Activated CD4-positive, alpha-beta T cell treated with anti-CD3 and anti-CD28 coated beads, Interleukin-10, Interleukin-2, amounts not matched to agents 100 ng/mL and 50 ng/mL, durations not matched to agents 16 hours and 8 hours (primary cell): ENCODE measurements around the gene CDCA8.
"Not testable (repeated sequence)": the region's sequence is repeated elsewhere in the genome, so short reads cannot be mapped to it uniquely, and the experiment has no call there.

Source experiments
- DNase-seq: peaks from one replicate; pipeline ENCODE4 v3.0.0-alpha.2; 2020

Gene CDCA8

GRCh38 chr1:37718901-37719571 lies 26.7 kb downstream of the CDCA8 start:
- DNase-seq = no peak

GRCh38 chr1:37719572-37720195 lies 27.4 kb downstream of the CDCA8 start:
- DNase-seq = no peak

GRCh38 chr1:37720231-37721130 lies 28.2 kb downstream of the CDCA8 start:
- DNase-seq = no peak

- DNase-seq = no peak
These were observed 29.2 kb downstream of the CDCA8 start for GRCh38 chr1:37721565-37721964.

GRCh38 chr1:37722181-37723071 lies 30.1 kb downstream of the CDCA8 start:
- DNase-seq = no peak

- DNase-seq = no peak
These were observed 30.7 kb downstream of the CDCA8 start for GRCh38 chr1:37723072-37723389.

- no peak for DNase-seq
These were observed 31.2 kb downstream of the CDCA8 start for GRCh38 chr1:37723390-37724078.

- DNase-seq = no peak
These were observed 32.3 kb downstream of the CDCA8 start for GRCh38 chr1:37724575-37724974.

- no peak for DNase-seq
These were observed 33.7 kb downstream of the CDCA8 start for GRCh38 chr1:37725851-37726613.

- DNase-seq = no peak
These were observed 34.7 kb downstream of the CDCA8 start for GRCh38 chr1:37726751-37727585.

GRCh38 chr1:37728416-37728815 lies 36.1 kb downstream of the CDCA8 start:
- no peak for DNase-seq

GRCh38 chr1:37730376-37730775 lies 38.1 kb downstream of the CDCA8 start:
- no peak for DNase-seq

GRCh38 chr1:37731312-37732019 lies 39.1 kb downstream of the CDCA8 start:
- no peak for DNase-seq

GRCh38 chr1:37732111-37732780 lies 39.9 kb downstream of the CDCA8 start:
- DNase-seq = no peak

- no peak for DNase-seq
These were observed 42.6 kb downstream of the CDCA8 start for GRCh38 chr1:37734629-37735591.

GRCh38 chr1:37737975-37738374 lies 45.7 kb downstream of the CDCA8 start:
- DNase-seq = not testable (repeated sequence)

- not testable (repeated sequence) for DNase-seq
These were observed 46.3 kb downstream of the CDCA8 start for GRCh38 chr1:37738619-37739018.

GRCh38 chr1:37739222-37739621 lies 46.9 kb downstream of the CDCA8 start:
- peak; percentile 38 for DNase-seq
